ENCODE measurements around the gene AS3MT.
"Not testable (repeated sequence)": the region's sequence is repeated elsewhere in the genome, so short reads cannot be mapped to it uniquely, and the experiment has no call there.

AS3MT gene, protein sequence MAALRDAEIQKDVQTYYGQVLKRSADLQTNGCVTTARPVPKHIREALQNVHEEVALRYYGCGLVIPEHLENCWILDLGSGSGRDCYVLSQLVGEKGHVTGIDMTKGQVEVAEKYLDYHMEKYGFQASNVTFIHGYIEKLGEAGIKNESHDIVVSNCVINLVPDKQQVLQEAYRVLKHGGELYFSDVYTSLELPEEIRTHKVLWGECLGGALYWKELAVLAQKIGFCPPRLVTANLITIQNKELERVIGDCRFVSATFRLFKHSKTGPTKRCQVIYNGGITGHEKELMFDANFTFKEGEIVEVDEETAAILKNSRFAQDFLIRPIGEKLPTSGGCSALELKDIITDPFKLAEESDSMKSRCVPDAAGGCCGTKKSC

DNA sequence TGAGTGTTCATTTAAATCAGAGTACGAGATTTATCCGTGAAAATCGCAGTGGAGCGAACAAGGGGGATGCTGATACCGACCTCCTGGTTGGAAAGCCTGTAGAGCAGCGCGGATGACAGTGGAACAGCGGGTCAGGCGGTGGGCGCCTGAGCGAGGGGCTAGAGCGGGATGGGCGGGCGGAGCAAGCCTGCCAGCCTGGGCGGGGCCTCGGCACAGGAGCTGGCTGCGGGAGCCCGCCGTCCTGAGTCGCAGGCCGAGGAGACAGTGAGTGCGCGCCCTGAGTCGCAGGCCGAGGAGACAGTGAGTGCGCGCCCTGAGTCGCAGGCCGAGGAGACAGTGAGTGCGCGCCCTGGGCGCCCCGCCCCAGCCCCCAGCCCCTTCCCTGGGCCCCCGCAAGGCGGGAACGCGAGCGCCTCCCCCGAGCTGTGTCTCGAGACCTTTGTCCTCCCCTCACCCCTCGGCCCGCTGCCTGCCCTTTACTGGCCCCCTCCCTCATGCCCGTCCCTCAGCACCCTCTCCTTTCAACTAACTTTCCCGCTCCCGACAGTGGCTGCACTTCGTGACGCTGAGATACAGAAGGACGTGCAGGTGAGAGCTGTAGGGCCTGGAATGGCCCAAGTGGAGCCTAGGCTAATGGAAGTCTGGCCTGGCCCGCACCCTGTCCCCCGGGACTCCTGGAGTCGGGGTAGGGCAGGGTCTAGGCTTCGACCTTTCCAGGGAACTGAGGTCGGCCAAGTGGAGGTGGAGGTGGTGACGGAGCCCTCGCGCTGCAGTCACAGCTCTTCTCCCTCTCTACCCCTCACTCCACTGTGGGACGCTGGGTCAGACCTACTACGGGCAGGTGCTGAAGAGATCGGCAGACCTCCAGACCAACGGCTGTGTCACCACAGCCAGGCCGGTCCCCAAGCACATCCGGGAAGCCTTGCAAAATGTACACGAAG is at the start of gene AS3MT:
Gene AS3MT, plus strand, starts transcription at position 213 of the 941 bp plus-strand sequence. Its CDS starts 123 bp downstream, at position 336.
- no peak; the same call in 1 of the 2 replicates for TF ChIP-seq ZFX (IDR thresholded peaks at IDR 0.05)
- TF ChIP-seq, protein P1, sequence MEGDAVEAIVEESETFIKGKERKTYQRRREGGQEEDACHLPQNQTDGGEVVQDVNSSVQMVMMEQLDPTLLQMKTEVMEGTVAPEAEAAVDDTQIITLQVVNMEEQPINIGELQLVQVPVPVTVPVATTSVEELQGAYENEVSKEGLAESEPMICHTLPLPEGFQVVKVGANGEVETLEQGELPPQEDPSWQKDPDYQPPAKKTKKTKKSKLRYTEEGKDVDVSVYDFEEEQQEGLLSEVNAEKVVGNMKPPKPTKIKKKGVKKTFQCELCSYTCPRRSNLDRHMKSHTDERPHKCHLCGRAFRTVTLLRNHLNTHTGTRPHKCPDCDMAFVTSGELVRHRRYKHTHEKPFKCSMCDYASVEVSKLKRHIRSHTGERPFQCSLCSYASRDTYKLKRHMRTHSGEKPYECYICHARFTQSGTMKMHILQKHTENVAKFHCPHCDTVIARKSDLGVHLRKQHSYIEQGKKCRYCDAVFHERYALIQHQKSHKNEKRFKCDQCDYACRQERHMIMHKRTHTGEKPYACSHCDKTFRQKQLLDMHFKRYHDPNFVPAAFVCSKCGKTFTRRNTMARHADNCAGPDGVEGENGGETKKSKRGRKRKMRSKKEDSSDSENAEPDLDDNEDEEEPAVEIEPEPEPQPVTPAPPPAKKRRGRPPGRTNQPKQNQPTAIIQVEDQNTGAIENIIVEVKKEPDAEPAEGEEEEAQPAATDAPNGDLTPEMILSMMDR (conservative IDR thresholded peaks at IDR 0.05), result no peak
- H3K27ac ChIP-seq, result no peak within 1 kb of the TSS; the same call in 1 of the 2 replicates

- not testable (repeated sequence) for H3K27ac ChIP-seq
Measured at GRCh38 chr10:102820008-102820407, 49.3 kb upstream of the AS3MT start.

DNA sequence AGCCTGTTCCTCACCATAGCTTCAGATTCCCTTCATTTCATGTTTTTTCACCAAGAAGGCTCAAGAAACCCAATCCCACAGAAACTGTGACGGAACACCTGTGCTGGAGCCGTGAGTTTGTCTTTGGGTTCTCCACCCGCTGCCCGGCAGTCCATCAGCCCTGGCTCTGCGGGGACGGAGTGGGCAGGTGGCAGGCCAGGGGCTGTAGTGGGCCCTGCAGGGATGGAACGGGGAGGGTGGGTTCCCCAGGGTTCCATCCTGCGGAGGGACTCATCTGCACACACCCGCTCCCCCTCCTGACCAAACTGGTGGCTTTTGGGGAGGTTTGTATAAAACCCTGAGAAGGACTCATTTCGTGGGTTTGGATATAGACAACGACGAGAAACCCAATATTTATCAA is 47.0 kb upstream of the AS3MT start:
- H3K27ac ChIP-seq, result no peak overlapping the region

DNA sequence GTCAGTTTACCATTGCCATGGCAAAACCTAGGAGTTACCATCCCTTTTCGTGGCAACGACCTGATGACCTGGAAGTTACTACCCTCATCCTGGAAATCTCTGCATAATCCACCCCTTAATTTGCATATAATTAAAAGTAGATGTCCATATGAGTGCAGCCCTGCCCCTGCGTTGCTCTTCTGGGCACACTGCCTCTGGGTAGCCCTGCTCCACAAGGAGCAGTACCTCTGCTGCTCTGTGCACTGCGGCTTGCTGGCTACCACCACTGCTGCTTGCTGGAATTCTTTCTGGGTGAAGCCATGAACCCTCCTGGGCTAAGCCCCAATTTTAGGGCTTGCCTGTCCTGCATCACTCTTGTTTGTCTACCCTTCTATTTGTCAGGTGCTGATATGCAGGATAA is 44.6 kb upstream of the AS3MT start:
- no peak overlapping the region for H3K27ac ChIP-seq
- TF ChIP-seq, protein P1 (conservative IDR thresholded peaks at IDR 0.05), result no peak
- TF ChIP-seq ZFX (IDR thresholded peaks at IDR 0.05), result no peak

More for the DNA sequence above, 47.0 kb upstream of the AS3MT start:
- no peak for TF ChIP-seq ZFX (IDR thresholded peaks at IDR 0.05)
- TF ChIP-seq, protein P1 (conservative IDR thresholded peaks at IDR 0.05), result no peak

GRCh38 chr10:102826148-102826796 is 43.0 kb upstream of the AS3MT start:
- H3K27ac ChIP-seq, result no peak overlapping the region

GRCh38 chr10:102827597-102827975 is 41.7 kb upstream of the AS3MT start:
- H3K27ac ChIP-seq, result no peak overlapping the region
- TF ChIP-seq ZFX (IDR thresholded peaks at IDR 0.05), result no peak
- TF ChIP-seq, protein P1 (conservative IDR thresholded peaks at IDR 0.05), result no peak

More at GRCh38 chr10:102826148-102826796, 43.0 kb upstream of the AS3MT start:
- TF ChIP-seq, protein P1 (conservative IDR thresholded peaks at IDR 0.05), result no peak
- TF ChIP-seq ZFX (IDR thresholded peaks at IDR 0.05), result no peak

GRCh38 chr10:102831322-102832071 is 37.8 kb upstream of the AS3MT start:
- TF ChIP-seq, protein P1 (conservative IDR thresholded peaks at IDR 0.05), result no peak
- TF ChIP-seq ZFX (IDR thresholded peaks at IDR 0.05), result no peak
- H3K27ac ChIP-seq, result no peak overlapping the region

All from C4-2B (cell line).